ENCODE measurements around the gene MXRA8. TPM values are rescaled to one million over a fixed set of nuclear protein-coding genes. Genes with fewer than 3 reads are reported as not detected.

The MXRA8 gene
- total and polyA plus RNA-seq, 2 donors (not counting 3 experiments of a cell fraction or from before 2014, with no cell fraction given) = 0.82 to 1.9 TPM

DNA sequence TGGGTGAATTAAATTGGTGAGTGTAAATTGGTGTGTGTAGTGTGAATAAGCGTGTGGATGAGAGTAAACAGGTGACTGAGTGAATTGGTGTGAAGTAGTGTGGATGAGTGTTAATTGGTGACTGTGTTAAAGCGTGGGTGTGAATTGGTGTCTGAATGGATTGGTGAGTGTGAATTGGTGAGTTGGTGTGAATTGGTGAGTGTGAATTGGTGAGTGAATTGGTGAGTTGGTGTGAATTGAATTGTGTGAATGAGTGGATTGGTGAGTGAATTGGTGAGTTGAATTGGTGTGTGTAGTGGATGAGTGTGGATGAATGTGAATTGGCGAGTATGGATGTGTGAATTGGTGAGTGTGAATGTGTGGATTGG, 8.3 kb upstream of the MXRA8 start:
- Histone ChIP-seq H3K4me2 (ENCODE audit: insufficient read depth, low read length) (no peak overlapping the region), H3K9ac (replicated peaks; ENCODE audit: extremely low read depth, insufficient read depth, low read length) (no peak overlapping the region), H4K20me1 (replicated peaks; ENCODE audit: control insufficient read depth, extremely low read depth, insufficient read depth, low read length) (no peaks in the 10 kb centered on the region), H3K36me3 (ENCODE audit: control insufficient read depth in 2 of 2, extremely low read depth in 1 of 2, insufficient read depth in 2 of 2, low read length in 2 of 2) (no peaks in the 10 kb centered on the region), H3K4me1 (ENCODE audit: control insufficient read depth, extremely low read depth, insufficient read depth, low read length) (no peaks in the 10 kb centered on the region), H3K9me1 (replicated peaks; ENCODE audit: control insufficient read depth, extremely low read depth, insufficient read depth, low read length) (no peaks in the 10 kb centered on the region), H3K27me3 (ENCODE audit: control insufficient read depth in 2 of 2, insufficient read depth in 2 of 2, low read length in 2 of 2) (no peaks in the 10 kb centered on the region), H3K27ac (ENCODE audit: insufficient read depth, low read depth, low read length) (no peak overlapping the region), H3K4me3 (replicated peaks in 1 of 3; ENCODE audit: insufficient read depth in 1 of 3, low read depth in 1 of 3, low read length in 3 of 3) (no peak overlapping the region), H3K9me3 (replicated peaks; ENCODE audit: control insufficient read depth, insufficient read depth, low read length) (peaks cover 3% of the 10 kb centered on the region), H3K79me2 (ENCODE audit: control insufficient read depth, insufficient read depth, low read length) (no peaks in the 10 kb centered on the region), H2AFZ (ENCODE audit: low read depth, low read length) (no peak overlapping the region)
- no peak for FAIRE-seq
- no TSS peak for BruUV-seq (replicated peaks)
- intact Hi-C loops (cut with micrococcal nuclease) (no loop called here), dilution Hi-C loops (cut with MboI; ENCODE audit: extremely low pct_ligation_motif_present, low sequenced_read_pairs) (no loop called here)
- ChIA-PET POLR2A (no interaction called here), CTCF (no interaction called here)
- TF ChIP-seq, protein P1, sequence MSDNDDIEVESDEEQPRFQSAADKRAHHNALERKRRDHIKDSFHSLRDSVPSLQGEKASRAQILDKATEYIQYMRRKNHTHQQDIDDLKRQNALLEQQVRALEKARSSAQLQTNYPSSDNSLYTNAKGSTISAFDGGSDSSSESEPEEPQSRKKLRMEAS (IDR thresholded peaks at IDR 0.05; ENCODE audit: insufficient read depth, insufficient read length) = no peak
- no peak for TF ChIP-seq POLR2AphosphoS5 (IDR thresholded peaks at IDR 0.05; ENCODE audit: insufficient read depth, low read depth, low read length)
- TF ChIP-seq FOS (IDR thresholded peaks at IDR 0.05; ENCODE audit: borderline replicate concordance, insufficient read depth, low read length) = no peak
- TF ChIP-seq MYC (IDR thresholded peaks at IDR 0.05; ENCODE audit: low read depth, low read length) = no peak
- TF ChIP-seq GATA2 (IDR thresholded peaks at IDR 0.05; ENCODE audit: insufficient read depth, insufficient read length, low read depth, low read length) = no peak
- TF ChIP-seq, protein P2, sequence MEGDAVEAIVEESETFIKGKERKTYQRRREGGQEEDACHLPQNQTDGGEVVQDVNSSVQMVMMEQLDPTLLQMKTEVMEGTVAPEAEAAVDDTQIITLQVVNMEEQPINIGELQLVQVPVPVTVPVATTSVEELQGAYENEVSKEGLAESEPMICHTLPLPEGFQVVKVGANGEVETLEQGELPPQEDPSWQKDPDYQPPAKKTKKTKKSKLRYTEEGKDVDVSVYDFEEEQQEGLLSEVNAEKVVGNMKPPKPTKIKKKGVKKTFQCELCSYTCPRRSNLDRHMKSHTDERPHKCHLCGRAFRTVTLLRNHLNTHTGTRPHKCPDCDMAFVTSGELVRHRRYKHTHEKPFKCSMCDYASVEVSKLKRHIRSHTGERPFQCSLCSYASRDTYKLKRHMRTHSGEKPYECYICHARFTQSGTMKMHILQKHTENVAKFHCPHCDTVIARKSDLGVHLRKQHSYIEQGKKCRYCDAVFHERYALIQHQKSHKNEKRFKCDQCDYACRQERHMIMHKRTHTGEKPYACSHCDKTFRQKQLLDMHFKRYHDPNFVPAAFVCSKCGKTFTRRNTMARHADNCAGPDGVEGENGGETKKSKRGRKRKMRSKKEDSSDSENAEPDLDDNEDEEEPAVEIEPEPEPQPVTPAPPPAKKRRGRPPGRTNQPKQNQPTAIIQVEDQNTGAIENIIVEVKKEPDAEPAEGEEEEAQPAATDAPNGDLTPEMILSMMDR (IDR thresholded peaks at IDR 0.05; ENCODE audit: extremely low read depth in 1 of 2, insufficient read depth in 1 of 2, low read depth in 1 of 2, low read length in 2 of 2) = no peak
- DNase-seq (ENCODE audit: low read depth, low spot score) = no peak

Data from endothelial cell of umbilical vein (primary cell).